Nephron progenitor cell (in vitro differentiated cells): Measurements from ENCODE around the gene FAM161B.

Experiments used
- DNase-seq: peaks from one replicate; pipeline ENCODE4 v3.0.0; 2021
- H3K27ac Mint-ChIP-seq: 2 replicates; pipeline ENCODE4 v1.8.0; 2021; ENCODE audit warnings: mild to moderate bottlenecking, moderate library complexity, mixed read lengths
- H3K27me3 Mint-ChIP-seq: 2 replicates; pipeline ENCODE4 v1.8.0; 2021; ENCODE audit warnings: mild to moderate bottlenecking, low read depth, mixed read lengths; ENCODE audit not compliant: poor library complexity
- H3K36me3 Mint-ChIP-seq: 2 replicates; pipeline ENCODE4 v1.8.0; 2021; ENCODE audit warnings: low read depth, mixed read lengths
- H3K4me1 Mint-ChIP-seq: 2 replicates; pipeline ENCODE4 v1.8.0; 2021; ENCODE audit warnings: mixed read lengths
- H3K4me3 Mint-ChIP-seq: 2 replicates; pipeline ENCODE4 v1.8.0; 2021; ENCODE audit warnings: mild to moderate bottlenecking, moderate library complexity, mixed read lengths
- H3K9me3 Mint-ChIP-seq: 2 replicates; pipeline ENCODE4 v1.8.0; 2021; ENCODE audit warnings: mild to moderate bottlenecking, moderate library complexity, mixed read lengths
- TF ChIP-seq, protein P1 (sequence below): fragments of 200-600 bp; sonication (generic); IDR thresholded peaks from 2 replicates; pipeline ENCODE4 v1.5.0; 2021; ENCODE audit warnings: antibody characterized with exemption

The FAM161B gene

DNA sequence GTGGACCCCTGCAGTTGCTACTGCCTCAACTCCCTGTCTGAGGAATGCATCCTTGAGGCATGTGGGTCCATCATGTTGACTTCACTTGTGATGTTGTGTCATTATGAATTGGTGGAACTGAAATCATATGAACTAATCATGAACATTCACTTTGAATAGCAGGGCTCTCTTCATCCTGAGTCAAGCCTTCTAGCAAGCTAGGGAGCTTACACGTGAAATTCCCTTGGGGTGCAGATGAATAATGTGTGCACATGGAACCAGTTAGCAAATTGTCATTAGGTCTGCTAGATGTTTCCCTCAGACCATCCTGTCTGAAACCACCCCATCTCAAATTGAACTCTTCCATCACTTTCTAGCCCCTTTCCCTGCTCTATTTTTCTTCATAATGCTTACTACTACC lies 3.8 kb upstream of the FAM161B start:
- no peak for DNase-seq
- Mint-ChIP-seq H3K27me3 (peaks cover 4% of the 10 kb centered on the region), H3K27ac (no peak overlapping the region), H3K9me3 (no peaks in the 10 kb centered on the region), H3K36me3 (peaks cover 34% of the 10 kb centered on the region), H3K4me3 (no peak overlapping the region), H3K4me1 (peaks cover 30% of the 10 kb centered on the region)
- TF ChIP-seq, protein P1, sequence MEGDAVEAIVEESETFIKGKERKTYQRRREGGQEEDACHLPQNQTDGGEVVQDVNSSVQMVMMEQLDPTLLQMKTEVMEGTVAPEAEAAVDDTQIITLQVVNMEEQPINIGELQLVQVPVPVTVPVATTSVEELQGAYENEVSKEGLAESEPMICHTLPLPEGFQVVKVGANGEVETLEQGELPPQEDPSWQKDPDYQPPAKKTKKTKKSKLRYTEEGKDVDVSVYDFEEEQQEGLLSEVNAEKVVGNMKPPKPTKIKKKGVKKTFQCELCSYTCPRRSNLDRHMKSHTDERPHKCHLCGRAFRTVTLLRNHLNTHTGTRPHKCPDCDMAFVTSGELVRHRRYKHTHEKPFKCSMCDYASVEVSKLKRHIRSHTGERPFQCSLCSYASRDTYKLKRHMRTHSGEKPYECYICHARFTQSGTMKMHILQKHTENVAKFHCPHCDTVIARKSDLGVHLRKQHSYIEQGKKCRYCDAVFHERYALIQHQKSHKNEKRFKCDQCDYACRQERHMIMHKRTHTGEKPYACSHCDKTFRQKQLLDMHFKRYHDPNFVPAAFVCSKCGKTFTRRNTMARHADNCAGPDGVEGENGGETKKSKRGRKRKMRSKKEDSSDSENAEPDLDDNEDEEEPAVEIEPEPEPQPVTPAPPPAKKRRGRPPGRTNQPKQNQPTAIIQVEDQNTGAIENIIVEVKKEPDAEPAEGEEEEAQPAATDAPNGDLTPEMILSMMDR = no peak

GRCh38 chr14:73945159-73945670 lies 4.7 kb downstream of the FAM161B start:
- H3K36me3 Mint-ChIP-seq = no peaks in the 10 kb centered on the region
- no peaks in the 10 kb centered on the region for H3K9me3 Mint-ChIP-seq
- peaks cover 8% of the 10 kb centered on the region for H3K4me1 Mint-ChIP-seq
- H3K4me3 Mint-ChIP-seq = no peak overlapping the region
- DNase-seq = no peak
- no peak overlapping the region for H3K27ac Mint-ChIP-seq
- TF ChIP-seq, protein P1 = no peak
- H3K27me3 Mint-ChIP-seq = peaks cover 18% of the 10 kb centered on the region

DNA sequence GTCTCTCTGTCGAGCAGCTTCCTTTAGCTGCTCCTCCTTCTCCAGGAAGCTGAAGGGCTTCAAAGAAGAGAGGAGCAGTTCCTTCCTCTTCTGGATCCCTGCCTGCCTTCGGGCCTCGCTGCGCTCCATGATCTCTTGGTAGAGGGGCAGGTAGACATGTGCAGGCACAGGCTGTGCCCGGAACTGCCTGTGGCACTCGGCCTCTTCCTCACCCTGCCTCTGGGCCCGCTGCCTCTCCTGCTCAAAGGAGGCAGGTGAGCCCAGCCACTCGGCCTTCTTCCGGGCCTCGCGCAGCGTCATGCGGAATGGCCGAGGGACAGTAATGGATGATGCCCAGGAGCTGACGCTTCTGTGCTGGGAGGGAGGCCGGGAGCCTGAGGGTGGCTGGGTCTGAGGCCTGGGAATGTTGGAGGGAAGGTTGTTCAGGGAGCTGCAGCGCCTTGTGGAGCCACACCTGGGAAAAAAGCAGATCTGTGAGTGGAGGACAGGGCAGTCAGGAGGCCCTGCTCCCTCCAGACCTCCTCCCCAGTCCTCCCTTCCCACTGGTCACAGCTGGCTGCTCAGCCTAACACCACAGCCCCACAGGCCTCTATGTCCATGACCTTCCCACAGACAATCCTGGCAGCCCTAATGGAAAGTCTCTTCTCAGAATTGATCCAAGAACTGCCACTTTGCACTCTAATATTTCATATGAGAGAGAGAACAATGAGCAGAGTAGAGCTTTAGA lies 5.3 kb downstream of the FAM161B start:
- no peaks in the 10 kb centered on the region for H3K9me3 Mint-ChIP-seq
- peaks cover 18% of the 10 kb centered on the region for H3K27me3 Mint-ChIP-seq
- no peaks in the 10 kb centered on the region for H3K36me3 Mint-ChIP-seq
- peaks cover 9% of the 10 kb centered on the region for H3K4me1 Mint-ChIP-seq
- H3K27ac Mint-ChIP-seq = no peak overlapping the region
- H3K4me3 Mint-ChIP-seq = no peak overlapping the region
- TF ChIP-seq, protein P1 = no peak
- DNase-seq = no peak

GRCh38 chr14:73943083-73943482 lies 6.8 kb downstream of the FAM161B start:
- Mint-ChIP-seq H3K36me3 (no peaks in the 10 kb centered on the region), H3K27ac (peak overlapping the region; percentile 1), H3K4me1 (peaks cover 8% of the 10 kb centered on the region), H3K9me3 (no peaks in the 10 kb centered on the region), H3K4me3 (no peak overlapping the region), H3K27me3 (peaks cover 14% of the 10 kb centered on the region)
- TF ChIP-seq, protein P1 = no peak
- DNase-seq = no peak

GRCh38 chr14:73942180-73942579 lies 7.7 kb downstream of the FAM161B start:
- Mint-ChIP-seq H3K36me3 (no peaks in the 10 kb centered on the region), H3K27ac (no peak overlapping the region), H3K9me3 (no peaks in the 10 kb centered on the region), H3K4me1 (peaks cover 8% of the 10 kb centered on the region), H3K4me3 (no peak overlapping the region), H3K27me3 (peaks cover 8% of the 10 kb centered on the region)
- TF ChIP-seq, protein P1 = no peak
- no peak for DNase-seq

GRCh38 chr14:73937012-73937411 lies 12.9 kb downstream of the FAM161B start:
- H3K36me3 Mint-ChIP-seq = peaks cover 22% of the 10 kb centered on the region
- TF ChIP-seq, protein P1 = no peak
- no peaks in the 10 kb centered on the region for H3K27me3 Mint-ChIP-seq
- no peaks in the 10 kb centered on the region for H3K9me3 Mint-ChIP-seq
- no peak overlapping the region for H3K27ac Mint-ChIP-seq
- H3K4me1 Mint-ChIP-seq = peaks cover 12% of the 10 kb centered on the region
- no peak overlapping the region for H3K4me3 Mint-ChIP-seq
- no peak for DNase-seq
